K562 (cell line): ENCODE data around the gene USP24. TPM values are rescaled to one million over a fixed set of nuclear protein-coding genes. Genes with fewer than 3 reads are reported as not detected.

Experiments
- ATAC-seq: fragments of 200-7000 bp; cut with Tn5 transposase; 3 replicates; pipeline ENCODE4 v1.9.1; 2020; ENCODE audit warnings: moderate library complexity
- BruUV-seq: library from RNA; stranded (reverse); fragments of 400-500 nt; replicated peaks from 2 replicates; lab custom pipeline; 2021; lab: Mats Ljungman, UMichigan
- CTCF ChIA-PET: fragments of 300-600 bp; formaldehyde crosslinking; extraction: SDS; loops from one replicate; lab custom pipeline; 2021; ENCODE audit warnings: low intra/inter-chr PET ratio; lab: Yijun Ruan, JAX
- POLR2A ChIA-PET: fragments of 300-600, 350-650 bp; sonication (Branson Sonifier 250); formaldehyde crosslinking; extraction: SDS; loops from one replicate; lab custom pipeline; 2021; ENCODE audit warnings: antibody characterized with exemption, inconsistent platforms; lab: Yijun Ruan, JAX
- DNase-seq, 4 experiments: peaks; one replicate each; pipeline versions ENCODE4 v3.0.0 to v3.0.0-alpha.2; 2011 to 2018; ENCODE audit warnings: low spot score in 3 of 4, mixed read lengths in 3 of 4; ENCODE audit errors: extremely low read depth in 1 of 4
- FAIRE-seq: peaks from 2 replicates; lab custom pipeline; 2011; peaks lifted over from hg19 to GRCh38; lab: Jason Lieb, UNC
- H2AFZ ChIP-seq: 2 replicates; pipeline ENCODE4 v1.6.0; 2011; ENCODE audit warnings: low read depth, low read length, control low read depth, inconsistent platforms
- H3K27ac ChIP-seq: fragments of 200-600 bp; 3 replicates; pipeline ENCODE4 v1.8.0; 2011; ENCODE audit warnings: low read depth, mild to moderate bottlenecking, control low read depth, inconsistent platforms, low read length, moderate library complexity, mixed read lengths; ENCODE audit errors: extremely low read depth
- H3K27me3 ChIP-seq, 2 experiments: fragments of 300-600 bp in 1 of 2; 2 replicates in 1 of 2; 3 replicates in 1 of 2; pipeline versions ENCODE4 v1.6.0 to v1.8.0; 2011; ENCODE audit warnings: inconsistent platforms in 2 of 2, low read length in 2 of 2, mild to moderate bottlenecking in 1 of 2, mixed read lengths in 1 of 2, moderate library complexity in 1 of 2; ENCODE audit not compliant: control insufficient read depth in 2 of 2, insufficient read depth in 2 of 2
- H3K36me3 ChIP-seq: fragments of 300-600 bp; 3 replicates; pipeline ENCODE4 v1.8.0; 2011; ENCODE audit warnings: mild to moderate bottlenecking, low read length, inconsistent platforms; ENCODE audit not compliant: control insufficient read depth, insufficient read depth
- H3K4me1 ChIP-seq, 2 experiments: fragments of 200-600 bp in 1 of 2; replicated peaks in 1 of 2; 2 replicates in 1 of 2; 3 replicates in 1 of 2; pipeline versions ENCODE4 v1.5.1 to v1.8.0; 2011; ENCODE audit warnings: inconsistent platforms in 2 of 2, low read length in 2 of 2, mild to moderate bottlenecking in 1 of 2, mixed read lengths in 1 of 2, moderate library complexity in 1 of 2; ENCODE audit not compliant: control insufficient read depth in 2 of 2, insufficient read depth in 2 of 2
- H3K4me2 ChIP-seq: 2 replicates; pipeline ENCODE4 v1.6.1; 2011; ENCODE audit warnings: low read length, control low read depth, inconsistent platforms, mixed read lengths; ENCODE audit not compliant: insufficient read depth
- H3K4me3 ChIP-seq: fragments of 200-600 bp; sonication (generic), shearing (Covaris generic); 2 replicates; pipeline ENCODE4 v1.5.1; 2016; ENCODE audit warnings: control low read depth, inconsistent platforms
- H3K79me2 ChIP-seq: fragments of 200-600 bp; 3 replicates; pipeline ENCODE4 v1.8.0; 2011; ENCODE audit warnings: low read length, inconsistent platforms; ENCODE audit not compliant: control insufficient read depth, insufficient read depth
- H3K9ac ChIP-seq, 2 experiments: 2 replicates each; pipeline versions ENCODE4 v1.6.0 to v1.6.1; 2011; ENCODE audit warnings: low read depth in 2 of 2, low read length in 2 of 2, control low read depth in 1 of 2, inconsistent platforms in 1 of 2, mild to moderate bottlenecking in 1 of 2, mixed read lengths in 1 of 2; ENCODE audit not compliant: insufficient read depth in 1 of 2
- H3K9me1 ChIP-seq: one replicate; pipeline ENCODE4 v1.6.0; 2011; ENCODE audit warnings: inconsistent platforms, mild to moderate bottlenecking, low read length, moderate library complexity; ENCODE audit not compliant: control insufficient read depth, insufficient read depth
- H3K9me3 ChIP-seq: replicated peaks from 2 replicates; pipeline ENCODE4 v1.5.1; 2011; ENCODE audit warnings: low read depth, low read length, inconsistent platforms; ENCODE audit not compliant: control insufficient read depth, insufficient read depth
- H4K20me1 ChIP-seq: replicated peaks from 2 replicates; pipeline ENCODE4 v1.6.1; 2011; ENCODE audit warnings: low read length, inconsistent platforms, mixed read lengths; ENCODE audit not compliant: control insufficient read depth, insufficient read depth
- CEBPB ChIP-seq: fragments of 450-650 bp; IDR thresholded peaks from 2 replicates; pipeline ENCODE4 v1.6.1; 2016; ENCODE audit warnings: missing genetic modification characterization, missing compliant biosample characterization
- DDX20 ChIP-seq: fragments of 450-650 bp; IDR thresholded peaks from 2 replicates; pipeline ENCODE4 v1.6.1; 2016; ENCODE audit warnings: missing genetic modification characterization, low read depth, mild to moderate bottlenecking, missing compliant biosample characterization, moderate library complexity
- FUS ChIP-seq: fragments of 200-400 bp; formaldehyde crosslinking; optimal IDR thresholded peaks from 2 replicates; pipeline ENCODE3; 2017; ENCODE audit warnings: low read depth, low read length
- GABPB1 ChIP-seq: sonication (generic); formaldehyde crosslinking; IDR thresholded peaks from 2 replicates; pipeline ENCODE4 v1.8.0; 2022; ENCODE audit warnings: mild to moderate bottlenecking, missing genetic modification reagents
- HNRNPLL ChIP-seq: fragments of 200-400 bp; formaldehyde crosslinking; IDR thresholded peaks from 2 replicates; pipeline ENCODE4 v1.6.1; 2017; ENCODE audit warnings: low read length, low read depth, mild to moderate bottlenecking; ENCODE audit not compliant: poor library complexity, severe bottlenecking
- MYNN ChIP-seq, 2 experiments: sonication (generic); formaldehyde crosslinking in 1 of 2; IDR thresholded peaks; 2 replicates each; pipeline versions ENCODE4 v1.5.0 to v1.6.1; 2016 to 2020; ENCODE audit warnings: antibody characterized with exemption in 1 of 2, missing genetic modification reagents in 1 of 2
- PHF21A ChIP-seq: fragments of 450-650 bp; IDR thresholded peaks from 2 replicates; pipeline ENCODE4 v1.6.1; 2017; ENCODE audit warnings: low read depth, borderline replicate concordance
- PYGO2 ChIP-seq: fragments of 450-650 bp; IDR thresholded peaks from 2 replicates; pipeline ENCODE4 v1.6.1; 2016; ENCODE audit warnings: mild to moderate bottlenecking, missing genetic modification characterization, moderate library complexity, missing compliant biosample characterization
- RB1 ChIP-seq: fragments of 450-650 bp; IDR thresholded peaks from 2 replicates; pipeline ENCODE4 v1.6.1; 2017; ENCODE audit warnings: low read depth, mild to moderate bottlenecking
- SMARCA4 ChIP-seq: fragments of 450-650 bp; IDR thresholded peaks from 2 replicates; pipeline ENCODE4 v1.6.1; 2016
- TAL1 ChIP-seq: fragments of 450-650 bp; IDR thresholded peaks from 2 replicates; pipeline ENCODE4 v1.6.1; 2016; ENCODE audit warnings: mild to moderate bottlenecking
- TCF7L2 ChIP-seq: fragments of 150-350 bp; IDR thresholded peaks from 2 replicates; pipeline ENCODE4 v1.6.1; 2016; ENCODE audit warnings: low read depth, mild to moderate bottlenecking, low read length, moderate library complexity
- ZC3H11A ChIP-seq: IDR thresholded peaks from 2 replicates; pipeline ENCODE4 v1.6.1; 2012; ENCODE audit warnings: low read depth, low read length, improper control_type of control experiment
- ZC3H4 ChIP-seq: sonication (generic); formaldehyde crosslinking; IDR thresholded peaks from 2 replicates; pipeline ENCODE4 v1.9.0; 2021; ENCODE audit warnings: missing genetic modification reagents, borderline replicate concordance
- ZC3H8 ChIP-seq: fragments of 450-650 bp; IDR thresholded peaks from 2 replicates; pipeline ENCODE4 v1.6.1; 2017
- ZNF232 ChIP-seq: sonication (generic); formaldehyde crosslinking; IDR thresholded peaks from 2 replicates; pipeline ENCODE4 v1.8.0; 2022; ENCODE audit warnings: mild to moderate bottlenecking, missing genetic modification reagents
- ZNF316 ChIP-seq: fragments of 450-650 bp; IDR thresholded peaks from 2 replicates; pipeline ENCODE4 v1.6.1; 2016
- WGBS: fragments of 100-300 bp; shearing (Covaris generic); methylation state at CpG from one replicate; pipeline ENCODE4 v1.1.6; 2016; ENCODE audit warnings: low coverage, mixed read lengths; ENCODE audit not compliant: insufficient coverage; ENCODE audit errors: missing lambda C conversion rate; 5-methylcytosine and 5-hydroxymethylcytosine counted together
- in situ Hi-C: fragments of 300-500 bp; cut with MboI; formaldehyde crosslinking; loops from 4 replicates; pipeline ENCODE4 v1.15.0; 2018; ENCODE audit warnings: inconsistent platforms, mixed read lengths
- intact Hi-C: fragments of 100-400 bp; cut with micrococcal nuclease; formaldehyde crosslinking; loops from 2 replicates; pipeline ENCODE4 v1.14.2; 2022
- polyA plus RNA-seq, 8 experiments: library from polyadenylated mRNA; depleted of rRNA in 4 of 8; stranded (reverse) in 5 of 8; unstranded in 3 of 8; fragments of >200 nt; fragmentation: Nextera tagmentation in 2 of 8; fragmentation: Illumina TruSeq in 1 of 8; extraction: Ambion mirVana in 2 of 8; extraction: Trizol in 1 of 8; gene quantifications; 2 replicates each; pipeline versions ENCODE4 v1.2.1 to v1.2.3, GENCODE V29; 2011 to 2014; ENCODE audit warnings: inconsistent platforms in 1 of 8, missing spikeins in 1 of 8
- total RNA-seq, 7 experiments: library from RNA; depleted of rRNA in 6 of 7; stranded (reverse); fragments of >200 nt in 6 of 7; fragmentation: Illumina TruSeq in 2 of 7; extraction: Trizol in 2 of 7; gene quantifications; 2 replicates each; pipeline versions ENCODE4 v1.2.1 to v1.2.3, GENCODE V29; 2011 to 2021; ENCODE audit warnings: low replicate concordance in 1 of 7
- TF ChIP-seq, protein P1 (sequence below): sonication (generic); IDR thresholded peaks from 2 replicates; pipeline ENCODE4 v1.6.1; 2016
- TF ChIP-seq, protein P2 (sequence below), 2 experiments: IDR thresholded peaks in 1 of 2; conservative IDR thresholded peaks in 1 of 2; 2 replicates each; pipeline ENCODE4 v1.6.1; 2016; ENCODE audit warnings: low read depth in 2 of 2, mild to moderate bottlenecking in 1 of 2, missing compliant biosample characterization in 1 of 2, missing genetic modification characterization in 1 of 2, moderate library complexity in 1 of 2

Gene USP24
- total and polyA plus RNA-seq, 9 of the 15 experiments (the other 6 are each of a cell fraction or from before 2014, with no cell fraction given), result 7.7 to 62.6 (median 36.8) TPM

- peak overlapping the region; percentile 51 for H2AFZ ChIP-seq
- H3K36me3 ChIP-seq, result no peaks in the 10 kb centered on the region
- no peaks in the 10 kb centered on the region for H4K20me1 ChIP-seq
- H3K9me1 ChIP-seq, result no peaks in the 10 kb centered on the region
- H3K27me3 ChIP-seq, result no peaks in the 10 kb centered on the region
- H3K27ac ChIP-seq, result no peak overlapping the region
- DNase-seq (no peak), FAIRE-seq (no peak), ATAC-seq (peak; percentile 23; the same call in 2 of the 3 replicates)
- intact Hi-C loops, result no loop called here
- no peaks in the 10 kb centered on the region for H3K79me2 ChIP-seq
- POLR2A ChIA-PET, result interaction anchor here (1.3 kb wide), 1 partner anchor 15 kb away, joined by 3 read pairs; no protein-coding TSS in a partner anchor
- in situ Hi-C loops, result no loop called here
- CTCF ChIA-PET, result interaction anchor here (0.6 kb wide), 1 partner anchor 508 kb away, joined by 3 read pairs; no protein-coding TSS in a partner anchor
- 10% methylated on average over 5 of the region's 6 CpGs for WGBS
- H3K4me2 ChIP-seq, result no peak overlapping the region; the same call in 1 of the 2 replicates
- no peaks in the 10 kb centered on the region for H3K9me3 ChIP-seq
- BruUV-seq, result no TSS peak
- no peak overlapping the region for H3K9ac ChIP-seq
- H3K4me1 ChIP-seq, result peaks cover 0 to 9% of the 10 kb centered on the region in 2 experiments; a peak in 3 of 5 replicates
- H3K4me3 ChIP-seq, result no peak overlapping the region
- TF ChIP-seq TCF7L2, result no peak
- TF ChIP-seq PHF21A, result no peak
- peak; percentile 96 for TF ChIP-seq CEBPB (tag)
- TF ChIP-seq, protein P1, sequence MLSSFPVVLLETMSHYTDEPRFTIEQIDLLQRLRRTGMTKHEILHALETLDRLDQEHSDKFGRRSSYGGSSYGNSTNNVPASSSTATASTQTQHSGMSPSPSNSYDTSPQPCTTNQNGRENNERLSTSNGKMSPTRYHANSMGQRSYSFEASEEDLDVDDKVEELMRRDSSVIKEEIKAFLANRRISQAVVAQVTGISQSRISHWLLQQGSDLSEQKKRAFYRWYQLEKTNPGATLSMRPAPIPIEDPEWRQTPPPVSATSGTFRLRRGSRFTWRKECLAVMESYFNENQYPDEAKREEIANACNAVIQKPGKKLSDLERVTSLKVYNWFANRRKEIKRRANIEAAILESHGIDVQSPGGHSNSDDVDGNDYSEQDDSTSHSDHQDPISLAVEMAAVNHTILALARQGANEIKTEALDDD, result no peak
- TF ChIP-seq FUS, result no peak
- no peak for TF ChIP-seq TAL1
- no peak for TF ChIP-seq GABPB1 (CRISPR knock-in tag)
- peak; percentile 27; the same call in 1 of the 2 replicates for TF ChIP-seq ZNF316
- TF ChIP-seq SMARCA4, result peak; percentile 15; the same call in 1 of the 2 replicates
- no peak for TF ChIP-seq DDX20 (tag)
- no peak for TF ChIP-seq ZNF232 (CRISPR knock-in tag)
- TF ChIP-seq, protein P2, sequence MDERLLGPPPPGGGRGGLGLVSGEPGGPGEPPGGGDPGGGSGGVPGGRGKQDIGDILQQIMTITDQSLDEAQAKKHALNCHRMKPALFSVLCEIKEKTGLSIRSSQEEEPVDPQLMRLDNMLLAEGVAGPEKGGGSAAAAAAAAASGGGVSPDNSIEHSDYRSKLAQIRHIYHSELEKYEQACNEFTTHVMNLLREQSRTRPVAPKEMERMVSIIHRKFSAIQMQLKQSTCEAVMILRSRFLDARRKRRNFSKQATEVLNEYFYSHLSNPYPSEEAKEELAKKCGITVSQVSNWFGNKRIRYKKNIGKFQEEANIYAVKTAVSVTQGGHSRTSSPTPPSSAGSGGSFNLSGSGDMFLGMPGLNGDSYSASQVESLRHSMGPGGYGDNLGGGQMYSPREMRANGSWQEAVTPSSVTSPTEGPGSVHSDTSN (CRISPR knock-in tag; IDR thresholded peaks at IDR 0.05; ENCODE audit: low read depth), result no peak
- TF ChIP-seq, protein P2 (tag; conservative IDR thresholded peaks at IDR 0.05; ENCODE audit: low read depth), result 0 out of 2 replicates have a peak, but pooled peaks have one; percentile 22
- no peak for TF ChIP-seq RB1
- TF ChIP-seq HNRNPLL, result no peak
- no peak for TF ChIP-seq MYNN (IDR thresholded peaks at IDR 0.05)
- TF ChIP-seq MYNN (CRISPR knock-in tag; IDR thresholded peaks at IDR 0.05), result no peak
- no peak for TF ChIP-seq PYGO2 (tag)
- TF ChIP-seq ZC3H8, result no peak
- TF ChIP-seq ZC3H4, result no peak
- TF ChIP-seq ZC3H11A, result no peak
Observed at GRCh38 chr1:55244476-55245099, 29.4 kb upstream of the USP24 start.
